Panc1 (cell line): ENCODE results near the gene SPINK4.

Experiments used
- POLR2AphosphoS5 ChIP-seq: IDR thresholded peaks from 2 replicates; pipeline ENCODE4 v1.6.1; 2012; ENCODE audit warnings: mild to moderate bottlenecking, low read depth, low read length, moderate library complexity
- TF ChIP-seq, protein P1 (sequence below): fragments of 450-650 bp; IDR thresholded peaks from 2 replicates; pipeline ENCODE4 v1.5.1; 2017; ENCODE audit warnings: mild to moderate bottlenecking

DNA sequence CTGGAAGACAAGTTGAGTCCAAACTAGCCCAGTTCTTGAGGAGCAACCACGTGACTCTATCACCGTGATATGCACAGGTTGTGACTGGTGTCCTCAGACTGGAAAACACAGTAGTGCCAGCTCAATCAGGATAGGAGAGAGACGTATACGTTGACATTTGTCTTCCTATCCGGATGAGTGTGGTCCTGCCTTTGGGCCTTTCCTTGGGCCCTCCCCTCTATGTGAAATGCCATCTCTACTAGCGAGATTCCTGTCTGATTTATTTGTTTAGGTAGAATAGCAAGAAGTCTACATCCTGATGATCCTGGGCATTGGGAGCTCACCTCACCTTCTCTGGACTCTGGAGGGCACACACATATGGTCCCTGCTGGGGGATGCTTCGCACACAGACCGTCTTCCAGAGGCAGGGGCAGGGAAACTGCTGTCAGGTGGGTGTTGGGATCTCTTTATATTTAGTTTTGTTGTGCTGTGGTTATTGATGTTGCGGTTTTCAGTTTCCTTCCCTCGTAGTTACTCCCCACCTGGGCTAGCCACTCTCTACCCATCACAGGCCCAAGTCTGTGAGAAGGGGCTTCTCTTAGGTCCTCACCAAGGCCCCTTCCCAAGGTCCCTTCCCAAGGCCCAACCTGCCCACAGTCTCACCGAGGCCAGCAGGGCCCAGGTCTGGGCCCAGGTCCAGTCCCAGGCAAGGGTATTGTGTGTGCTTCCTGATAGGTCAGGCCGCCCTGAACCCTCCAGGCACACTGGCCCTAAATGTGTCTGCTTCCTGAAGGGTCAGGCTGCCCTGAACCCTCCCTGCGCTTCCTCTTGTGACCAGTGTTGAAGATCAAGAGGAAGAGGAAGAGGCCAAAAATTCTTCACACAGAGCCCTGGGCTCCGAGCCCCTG is 19.0 kb upstream of the SPINK4 start:
- TF ChIP-seq, protein P1, sequence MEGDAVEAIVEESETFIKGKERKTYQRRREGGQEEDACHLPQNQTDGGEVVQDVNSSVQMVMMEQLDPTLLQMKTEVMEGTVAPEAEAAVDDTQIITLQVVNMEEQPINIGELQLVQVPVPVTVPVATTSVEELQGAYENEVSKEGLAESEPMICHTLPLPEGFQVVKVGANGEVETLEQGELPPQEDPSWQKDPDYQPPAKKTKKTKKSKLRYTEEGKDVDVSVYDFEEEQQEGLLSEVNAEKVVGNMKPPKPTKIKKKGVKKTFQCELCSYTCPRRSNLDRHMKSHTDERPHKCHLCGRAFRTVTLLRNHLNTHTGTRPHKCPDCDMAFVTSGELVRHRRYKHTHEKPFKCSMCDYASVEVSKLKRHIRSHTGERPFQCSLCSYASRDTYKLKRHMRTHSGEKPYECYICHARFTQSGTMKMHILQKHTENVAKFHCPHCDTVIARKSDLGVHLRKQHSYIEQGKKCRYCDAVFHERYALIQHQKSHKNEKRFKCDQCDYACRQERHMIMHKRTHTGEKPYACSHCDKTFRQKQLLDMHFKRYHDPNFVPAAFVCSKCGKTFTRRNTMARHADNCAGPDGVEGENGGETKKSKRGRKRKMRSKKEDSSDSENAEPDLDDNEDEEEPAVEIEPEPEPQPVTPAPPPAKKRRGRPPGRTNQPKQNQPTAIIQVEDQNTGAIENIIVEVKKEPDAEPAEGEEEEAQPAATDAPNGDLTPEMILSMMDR = no peak
- TF ChIP-seq POLR2AphosphoS5 = no peak
